ENCODE data around the gene ZEB2.

The ZEB2 gene

GRCh38 chr2:144475044-144475443 is 44.9 kb downstream of the ZEB2 start:
- Histone ChIP-seq H3K4me3 (ENCODE audit: low read length) (no peak overlapping the region), H3K36me3 (ENCODE audit: insufficient read depth, low read length) (peaks cover 11% of the 10 kb centered on the region), H3K9me3 (replicated peaks; ENCODE audit: low read length) (no peaks in the 10 kb centered on the region), H3K9ac (ENCODE audit: low read depth, low read length) (no peak overlapping the region), H3K4me2 (ENCODE audit: low read length) (no peak overlapping the region), H3K27me3 (ENCODE audit: control insufficient read depth, insufficient read depth, low read length) (no peaks in the 10 kb centered on the region), H3K4me1 (ENCODE audit: control insufficient read depth, insufficient read depth, low read length) (peaks cover 48% of the 10 kb centered on the region)

GRCh38 chr2:144474017-144474416 is 45.9 kb downstream of the ZEB2 start:
- no peak overlapping the region for H3K4me3 ChIP-seq (ENCODE audit: low read length)
- no peaks in the 10 kb centered on the region for H3K27me3 ChIP-seq (ENCODE audit: control insufficient read depth, insufficient read depth, low read length)
- no peaks in the 10 kb centered on the region for H3K9me3 ChIP-seq (replicated peaks; ENCODE audit: low read length)
- H3K9ac ChIP-seq (ENCODE audit: low read depth, low read length) = no peak overlapping the region
- H3K4me2 ChIP-seq (ENCODE audit: low read length) = no peak overlapping the region
- peaks cover 11% of the 10 kb centered on the region for H3K36me3 ChIP-seq (ENCODE audit: insufficient read depth, low read length)
- peaks cover 49% of the 10 kb centered on the region for H3K4me1 ChIP-seq (ENCODE audit: control insufficient read depth, insufficient read depth, low read length)

- Histone ChIP-seq H3K4me2 (ENCODE audit: low read length) (no peak overlapping the region), H3K4me3 (ENCODE audit: low read length) (no peak overlapping the region), H3K9ac (ENCODE audit: low read depth, low read length) (no peak overlapping the region), H3K9me3 (replicated peaks; ENCODE audit: low read length) (no peaks in the 10 kb centered on the region), H3K4me1 (ENCODE audit: control insufficient read depth, insufficient read depth, low read length) (peaks cover 42% of the 10 kb centered on the region), H3K27me3 (ENCODE audit: control insufficient read depth, insufficient read depth, low read length) (no peaks in the 10 kb centered on the region), H3K36me3 (ENCODE audit: insufficient read depth, low read length) (peaks cover 16% of the 10 kb centered on the region)
These were observed 47.0 kb downstream of the ZEB2 start for GRCh38 chr2:144472911-144473310.

GRCh38 chr2:144472046-144472412 is 47.9 kb downstream of the ZEB2 start:
- Histone ChIP-seq H3K9ac (ENCODE audit: low read depth, low read length) (no peak overlapping the region), H3K4me2 (ENCODE audit: low read length) (no peak overlapping the region), H3K4me1 (ENCODE audit: control insufficient read depth, insufficient read depth, low read length) (peaks cover 33% of the 10 kb centered on the region), H3K27me3 (ENCODE audit: control insufficient read depth, insufficient read depth, low read length) (no peaks in the 10 kb centered on the region), H3K36me3 (ENCODE audit: insufficient read depth, low read length) (peaks cover 16% of the 10 kb centered on the region), H3K9me3 (replicated peaks; ENCODE audit: low read length) (no peaks in the 10 kb centered on the region), H3K4me3 (ENCODE audit: low read length) (no peak overlapping the region)

GRCh38 chr2:144471305-144472045 is 48.4 kb downstream of the ZEB2 start:
- Histone ChIP-seq H3K9me3 (replicated peaks; ENCODE audit: low read length) (no peaks in the 10 kb centered on the region), H3K9ac (ENCODE audit: low read depth, low read length) (no peak overlapping the region), H3K27me3 (ENCODE audit: control insufficient read depth, insufficient read depth, low read length) (no peaks in the 10 kb centered on the region), H3K4me1 (ENCODE audit: control insufficient read depth, insufficient read depth, low read length) (peaks cover 27% of the 10 kb centered on the region), H3K4me2 (ENCODE audit: low read length) (peak overlapping the region; percentile 51), H3K36me3 (ENCODE audit: insufficient read depth, low read length) (peaks cover 16% of the 10 kb centered on the region), H3K4me3 (ENCODE audit: low read length) (no peak overlapping the region)

- peaks cover 24% of the 10 kb centered on the region for H3K4me1 ChIP-seq (ENCODE audit: control insufficient read depth, insufficient read depth, low read length)
These were observed 49.1 kb downstream of the ZEB2 start for GRCh38 chr2:144470816-144471215.

GRCh38 chr2:144470334-144470733 is 49.6 kb downstream of the ZEB2 start:
- Histone ChIP-seq H3K9ac (ENCODE audit: low read depth, low read length) (peak overlapping the region; percentile 42), H3K4me2 (ENCODE audit: low read length) (peak overlapping the region; percentile 51), H3K4me3 (ENCODE audit: low read length) (no peak overlapping the region), H3K36me3 (ENCODE audit: insufficient read depth, low read length) (peaks cover 15% of the 10 kb centered on the region), H3K9me3 (replicated peaks; ENCODE audit: low read length) (no peaks in the 10 kb centered on the region), H3K27me3 (ENCODE audit: control insufficient read depth, insufficient read depth, low read length) (no peaks in the 10 kb centered on the region), H3K4me1 (ENCODE audit: control insufficient read depth, insufficient read depth, low read length) (peaks cover 24% of the 10 kb centered on the region)

More at GRCh38 chr2:144470816-144471215, 49.1 kb downstream of the ZEB2 start:
- no peaks in the 10 kb centered on the region for H3K27me3 ChIP-seq (ENCODE audit: control insufficient read depth, insufficient read depth, low read length)
- no peak overlapping the region for H3K4me3 ChIP-seq (ENCODE audit: low read length)
- H3K36me3 ChIP-seq (ENCODE audit: insufficient read depth, low read length) = peaks cover 14% of the 10 kb centered on the region
- H3K9me3 ChIP-seq (replicated peaks; ENCODE audit: low read length) = no peaks in the 10 kb centered on the region
- H3K4me2 ChIP-seq (ENCODE audit: low read length) = peak overlapping the region; percentile 51
- peak overlapping the region; percentile 42 for H3K9ac ChIP-seq (ENCODE audit: low read depth, low read length)

GRCh38 chr2:144469798-144470197 is 50.1 kb downstream of the ZEB2 start:
- H3K4me1 ChIP-seq (ENCODE audit: control insufficient read depth, insufficient read depth, low read length) = peaks cover 24% of the 10 kb centered on the region
- no peaks in the 10 kb centered on the region for H3K27me3 ChIP-seq (ENCODE audit: control insufficient read depth, insufficient read depth, low read length)
- H3K9ac ChIP-seq (ENCODE audit: low read depth, low read length) = peak overlapping the region; percentile 42
- H3K9me3 ChIP-seq (replicated peaks; ENCODE audit: low read length) = no peaks in the 10 kb centered on the region
- H3K4me3 ChIP-seq (ENCODE audit: low read length) = no peak overlapping the region
- H3K4me2 ChIP-seq (ENCODE audit: low read length) = no peak overlapping the region
- H3K36me3 ChIP-seq (ENCODE audit: insufficient read depth, low read length) = peaks cover 20% of the 10 kb centered on the region

GRCh38 chr2:144468823-144469595 is 50.9 kb downstream of the ZEB2 start:
- Histone ChIP-seq H3K4me2 (ENCODE audit: low read length) (no peak overlapping the region), H3K9me3 (replicated peaks; ENCODE audit: low read length) (no peaks in the 10 kb centered on the region), H3K36me3 (ENCODE audit: insufficient read depth, low read length) (peaks cover 23% of the 10 kb centered on the region), H3K27me3 (ENCODE audit: control insufficient read depth, insufficient read depth, low read length) (no peaks in the 10 kb centered on the region), H3K4me3 (ENCODE audit: low read length) (no peak overlapping the region), H3K4me1 (ENCODE audit: control insufficient read depth, insufficient read depth, low read length) (peaks cover 24% of the 10 kb centered on the region), H3K9ac (ENCODE audit: low read depth, low read length) (no peak overlapping the region)

GRCh38 chr2:144467502-144468137 is 52.3 kb downstream of the ZEB2 start:
- Histone ChIP-seq H3K4me1 (ENCODE audit: control insufficient read depth, insufficient read depth, low read length) (peaks cover 28% of the 10 kb centered on the region), H3K4me2 (ENCODE audit: low read length) (no peak overlapping the region), H3K9ac (ENCODE audit: low read depth, low read length) (no peak overlapping the region), H3K9me3 (replicated peaks; ENCODE audit: low read length) (no peaks in the 10 kb centered on the region), H3K27me3 (ENCODE audit: control insufficient read depth, insufficient read depth, low read length) (no peaks in the 10 kb centered on the region), H3K4me3 (ENCODE audit: low read length) (no peak overlapping the region), H3K36me3 (ENCODE audit: insufficient read depth, low read length) (peaks cover 19% of the 10 kb centered on the region)

- Histone ChIP-seq H3K36me3 (ENCODE audit: insufficient read depth, low read length) (peaks cover 15% of the 10 kb centered on the region), H3K9me3 (replicated peaks; ENCODE audit: low read length) (no peaks in the 10 kb centered on the region), H3K4me3 (ENCODE audit: low read length) (no peak overlapping the region), H3K4me2 (ENCODE audit: low read length) (no peak overlapping the region), H3K9ac (ENCODE audit: low read depth, low read length) (no peak overlapping the region), H3K27me3 (ENCODE audit: control insufficient read depth, insufficient read depth, low read length) (no peaks in the 10 kb centered on the region), H3K4me1 (ENCODE audit: control insufficient read depth, insufficient read depth, low read length) (peaks cover 38% of the 10 kb centered on the region)
These were observed 53.3 kb downstream of the ZEB2 start for GRCh38 chr2:144466637-144467036.
